GM23338 (cell line): ENCODE measurements around the gene NECTIN2. TPM values are rescaled to one million over a fixed set of nuclear protein-coding genes. Genes with fewer than 3 reads are reported as not detected.
"Not testable (repeated sequence)": the region's sequence is repeated elsewhere in the genome, so short reads cannot be mapped to it uniquely, and the experiment has no call there.

ENCODE experiments used
- ATAC-seq: fragments of 200-7000 bp; cut with Tn5 transposase; 3 replicates; pipeline ENCODE4 v1.9.1; 2020
- DNase-seq: peaks from one replicate; pipeline ENCODE4 v3.0.0-alpha.2; 2015; ENCODE audit warnings: low spot score
- H2AFZ ChIP-seq: fragments of 200-600 bp; sonication (generic); 2 replicates; pipeline ENCODE4 v1.8.0; 2016; ENCODE audit warnings: antibody characterized with exemption, mild to moderate bottlenecking, moderate library complexity
- H3F3A ChIP-seq: fragments of 200-600 bp; sonication (generic); replicated peaks from 2 replicates; pipeline ENCODE4 v1.8.0; 2017; ENCODE audit warnings: antibody characterized with exemption, mixed run types, low read depth
- H3K27ac ChIP-seq: fragments of 200-600 bp; sonication (generic); 2 replicates; pipeline ENCODE4 v1.6.1; 2016; ENCODE audit warnings: low read depth
- H3K27me3 ChIP-seq: fragments of 200-600 bp; sonication (generic); 2 replicates; pipeline ENCODE4 v1.8.0; 2016; ENCODE audit warnings: mild to moderate bottlenecking, mixed run types, moderate library complexity; ENCODE audit not compliant: insufficient read depth
- H3K36me3 ChIP-seq: fragments of 200-600 bp; sonication (generic); 2 replicates; pipeline ENCODE4 v1.8.0; 2016; ENCODE audit warnings: mild to moderate bottlenecking; ENCODE audit not compliant: insufficient read depth
- H3K4me1 ChIP-seq: fragments of 200-600 bp; sonication (generic); 2 replicates; pipeline ENCODE4 v1.8.0; 2016; ENCODE audit warnings: mild to moderate bottlenecking, moderate library complexity; ENCODE audit not compliant: insufficient read depth
- H3K4me2 ChIP-seq: fragments of 200-600 bp; sonication (generic); 2 replicates; pipeline ENCODE4 v1.7.1; 2017; ENCODE audit warnings: mixed run types
- H3K4me3 ChIP-seq: fragments of 200-600 bp; sonication (generic); 2 replicates; pipeline ENCODE4 v1.6.1; 2016; ENCODE audit warnings: mixed run types
- H3K79me2 ChIP-seq: fragments of 200-600 bp; sonication (generic); replicated peaks from 2 replicates; pipeline ENCODE4 v1.8.0; 2017; ENCODE audit warnings: mild to moderate bottlenecking; ENCODE audit not compliant: insufficient read depth
- H3K9me2 ChIP-seq: fragments of 200-600 bp; sonication (generic); 2 replicates; pipeline ENCODE4 v1.8.0; 2017; ENCODE audit not compliant: insufficient read depth
- H4K20me1 ChIP-seq: fragments of 200-600 bp; sonication (generic); replicated peaks from 2 replicates; pipeline ENCODE4 v1.8.0; 2017; ENCODE audit warnings: mild to moderate bottlenecking; ENCODE audit not compliant: insufficient read depth
- H3K27ac Mint-ChIP-seq: 2 replicates; pipeline ENCODE4 v1.8.0; 2020; ENCODE audit warnings: inconsistent platforms, mild to moderate bottlenecking, moderate library complexity, mixed read lengths
- H3K27me3 Mint-ChIP-seq: 3 replicates; pipeline ENCODE4 v1.8.0; 2022; ENCODE audit warnings: low read depth, mild to moderate bottlenecking, moderate library complexity, mixed read lengths, inconsistent platforms; ENCODE audit not compliant: insufficient read depth, poor library complexity
- H3K36me3 Mint-ChIP-seq: 3 replicates; pipeline ENCODE4 v1.8.0; 2021; ENCODE audit warnings: low read depth, mild to moderate bottlenecking, inconsistent platforms, moderate library complexity, mixed read lengths
- H3K4me1 Mint-ChIP-seq: 3 replicates; pipeline ENCODE4 v1.8.0; 2020; ENCODE audit warnings: mild to moderate bottlenecking, inconsistent platforms, mixed read lengths
- H3K4me3 Mint-ChIP-seq: 3 replicates; pipeline ENCODE4 v1.8.0; 2021; ENCODE audit warnings: moderate library complexity, mild to moderate bottlenecking, inconsistent platforms, mixed read lengths
- H3K9me3 Mint-ChIP-seq: 3 replicates; pipeline ENCODE4 v1.8.0; 2020; ENCODE audit warnings: moderate library complexity, mild to moderate bottlenecking, inconsistent platforms, mixed read lengths
- CTCF ChIP-seq, 2 experiments: fragments of 200-600 bp in 1 of 2; sonication (generic) in 1 of 2; conservative IDR thresholded peaks; 2 replicates each; pipeline versions ENCODE4 v1.5.1 to v1.6.1; 2016 to 2017; ENCODE audit warnings: antibody characterized with exemption in 2 of 2, low read depth in 2 of 2, mild to moderate bottlenecking in 2 of 2, moderate library complexity in 1 of 2
- ETS1 ChIP-seq: IDR thresholded peaks from 2 replicates; pipeline ENCODE4 v1.6.1; 2016; ENCODE audit warnings: antibody characterized with exemption
- EZH2phosphoT487 ChIP-seq: fragments of 200-600 bp; sonication (generic); IDR thresholded peaks from one replicate; pipeline ENCODE4 v1.8.1; 2018; ENCODE audit warnings: antibody characterized with exemption; ENCODE audit not compliant: unreplicated experiment
- POLR2AphosphoS5 ChIP-seq: IDR thresholded peaks from 2 replicates; pipeline ENCODE4 v1.6.1; 2016; ENCODE audit warnings: antibody characterized with exemption, low read depth
- REST ChIP-seq: IDR thresholded peaks from one replicate; pipeline ENCODE4 v1.6.1; 2018; ENCODE audit warnings: antibody characterized with exemption; ENCODE audit not compliant: unreplicated experiment
- STAT1 ChIP-seq: IDR thresholded peaks from one replicate; pipeline ENCODE4 v1.6.1; 2016; ENCODE audit warnings: antibody characterized with exemption; ENCODE audit not compliant: unreplicated experiment
- ZNF114 ChIP-seq: fragments of 250-450 bp; sonication (Bioruptor Pico); IDR thresholded peaks from 2 replicates; pipeline ENCODE4 v1.5.0; 2020; ENCODE audit warnings: mild to moderate bottlenecking, moderate library complexity
- ZNF331 ChIP-seq: fragments of 250-450 bp; sonication (Bioruptor Pico); IDR thresholded peaks from 2 replicates; pipeline ENCODE4 v1.5.0; 2020; ENCODE audit warnings: low read depth, mild to moderate bottlenecking, moderate library complexity
- polyA plus RNA-seq: library from polyadenylated mRNA; unstranded; fragments of >200 nt; fragmentation: Nextera tagmentation; extraction: Ambion mirVana; gene quantifications from 2 replicates; pipeline ENCODE4 v1.2.1, GENCODE V29; 2016
- total RNA-seq: library from RNA; depleted of rRNA; stranded (reverse); fragments of >200 nt; shearing (Covaris generic); gene quantifications from 2 replicates; pipeline ENCODE4 v1.2.3, GENCODE V29; 2014

Gene NECTIN2
- total and polyA plus RNA-seq, 2 experiments from 2014 or later, result 109 to 230 TPM

- TF ChIP-seq REST, result no peak
- TF ChIP-seq POLR2AphosphoS5, result no peak
- TF ChIP-seq ETS1, result no peak
- TF ChIP-seq EZH2phosphoT487, result no peak
- no peak for TF ChIP-seq ZNF114 (CRISPR knock-in tag)
- TF ChIP-seq ZNF331 (CRISPR knock-in tag), result no peak
- no peak for TF ChIP-seq CTCF (conservative IDR thresholded peaks at IDR 0.05; ENCODE audit: low read depth in 2 of 2)
- no peak for TF ChIP-seq STAT1
These were observed 79.2 kb downstream of the NECTIN2 start (continued) for GRCh38 chr19:44925114-44925891.

- H3K27ac ChIP-seq, H3K36me3 Mint-ChIP-seq, H3K27me3 ChIP-seq, H4K20me1 ChIP-seq, H3K9me2 ChIP-seq, H3K36me3 ChIP-seq, H2AFZ ChIP-seq, DNase-seq, H3K79me2 ChIP-seq, H3F3A ChIP-seq, H3K9me3 Mint-ChIP-seq: not testable (repeated sequence)
- ATAC-seq, result peak; percentile 61
- H3K4me2 ChIP-seq, result peak overlapping the region; percentile 77
- H3K4me1 Mint-ChIP-seq, result peaks cover 19% of the 10 kb centered on the region
- peaks cover 10% of the 10 kb centered on the region; the same call in 1 of the 2 replicates for H3K4me1 ChIP-seq
- H3K4me3 Mint-ChIP-seq, result peak overlapping the region; percentile 58
- peak overlapping the region; percentile 93 for H3K27ac Mint-ChIP-seq
- peaks cover 23% of the 10 kb centered on the region for H3K27me3 Mint-ChIP-seq
- H3K4me3 ChIP-seq, result peak overlapping the region; percentile 39; the same call in 1 of the 2 replicates
These were observed 80.4 kb downstream of the NECTIN2 start for GRCh38 chr19:44926245-44927077.
